Adipose tissue (tissue), 3 donors: ENCODE data around the gene PLEKHA8. TPM values are rescaled to one million over a fixed set of nuclear protein-coding genes. Genes with fewer than 3 reads are reported as not detected.
"Not testable (repeated sequence)": the region's sequence is repeated elsewhere in the genome, so short reads cannot be mapped to it uniquely, and the experiment has no call there.

Experiments used
- H3K27ac ChIP-seq: one replicate; pipeline ENCODE4 v1.5.1; 2013; ENCODE audit warnings: low read depth, low read length
- WGBS, 3 donors: extraction: QIAGEN DNeasy Blood & Tissue Kit; methylation state at CpG; one replicate each; pipeline ENCODE4 v1.1.7; 2013; 5-methylcytosine and 5-hydroxymethylcytosine counted together
- polyA plus RNA-seq, 3 donors: library from polyadenylated mRNA; stranded (reverse); fragments of 200-250 nt; gene quantifications; one replicate each; pipeline ENCODE4 v1.2.3, GENCODE V29; 2013
- donor health status: healthy with polysubstance abuse.
- donor health status: Bipolar disorder and iron deficiency.
- donor health status: healthy.

Gene PLEKHA8
- polyA plus RNA-seq, 3 donors, result 2.1 to 3.5 (median 3.0) TPM

- no peak overlapping the region for H3K27ac ChIP-seq
- WGBS, 3 donors, result 93 to 96% (median 96%) methylated on average over 3 of the region's 3 CpGs
These were observed 56.0 kb downstream of the PLEKHA8 start for GRCh38 chr7:30084212-30084611.

DNA sequence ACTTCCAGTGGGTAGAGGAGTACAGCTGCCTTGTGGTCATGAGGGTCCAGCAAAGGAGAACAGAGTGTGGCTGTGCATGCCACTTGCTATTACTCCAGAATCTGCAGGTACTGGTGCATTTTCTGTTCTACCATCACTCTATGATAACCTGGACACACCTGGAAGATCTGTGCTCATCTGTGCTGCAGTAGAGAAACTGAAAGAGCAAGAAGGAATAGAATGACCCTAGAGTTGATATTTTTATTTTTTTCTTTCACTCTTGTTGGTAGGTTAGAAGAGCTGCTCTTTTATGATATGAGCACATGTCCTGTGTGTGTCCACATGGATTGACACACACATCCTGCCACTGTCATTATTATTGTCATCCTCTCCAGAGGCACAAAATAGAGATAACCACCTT is 58.3 kb downstream of the PLEKHA8 start:
- no peak overlapping the region for H3K27ac ChIP-seq

DNA sequence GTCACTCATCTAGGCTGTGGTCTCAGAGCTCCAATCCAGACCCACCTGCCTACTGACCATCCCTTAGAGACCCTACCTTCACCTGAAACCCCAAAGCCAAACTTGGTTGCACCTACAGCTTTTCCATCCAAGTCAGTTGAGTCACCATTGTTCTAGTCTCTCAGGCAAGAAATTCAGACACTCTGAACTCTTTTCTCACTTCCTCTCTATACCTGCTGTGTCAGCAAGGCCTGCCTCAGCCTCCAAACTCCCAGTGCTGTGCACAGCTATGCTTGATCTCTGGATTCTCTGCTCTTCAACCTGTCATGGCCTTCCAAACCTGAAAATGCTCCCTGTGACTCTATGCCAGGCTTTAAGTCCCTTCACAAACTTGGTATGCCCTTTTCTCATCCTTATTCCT is 59.2 kb downstream of the PLEKHA8 start:
- no peak overlapping the region for H3K27ac ChIP-seq

GRCh38 chr7:30088362-30088761 is 60.1 kb downstream of the PLEKHA8 start:
- no peak overlapping the region for H3K27ac ChIP-seq

GRCh38 chr7:30090111-30090510 is 61.9 kb downstream of the PLEKHA8 start:
- WGBS, 3 donors, result 29 to 83% (median 33%) methylated on average over 3 of the region's 3 CpGs
- H3K27ac ChIP-seq, result no peak overlapping the region

DNA sequence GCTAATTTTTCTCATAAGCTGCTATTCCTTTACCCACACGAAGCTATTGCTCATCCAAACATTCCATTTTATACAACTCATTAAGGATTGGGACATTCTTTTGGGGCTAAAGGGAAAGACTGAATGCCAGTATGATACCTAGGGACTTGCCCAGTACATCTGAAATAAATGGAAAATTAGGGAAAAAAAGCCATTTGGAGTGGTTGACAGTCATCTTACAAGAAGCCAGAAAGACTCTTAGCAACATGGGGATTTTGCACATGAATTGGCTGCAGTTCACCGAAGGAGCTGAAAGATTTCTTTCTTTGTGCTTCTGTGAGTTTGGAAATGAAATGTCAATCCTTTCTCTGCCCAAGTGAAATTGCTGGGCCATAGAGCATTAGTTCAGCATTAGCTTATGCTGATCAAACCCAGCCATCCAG is 63.3 kb downstream of the PLEKHA8 start:
- no peak overlapping the region for H3K27ac ChIP-seq
- WGBS, 3 donors, result 62 to 73% (median 67%) methylated on average over 2 of the region's 2 CpGs

DNA sequence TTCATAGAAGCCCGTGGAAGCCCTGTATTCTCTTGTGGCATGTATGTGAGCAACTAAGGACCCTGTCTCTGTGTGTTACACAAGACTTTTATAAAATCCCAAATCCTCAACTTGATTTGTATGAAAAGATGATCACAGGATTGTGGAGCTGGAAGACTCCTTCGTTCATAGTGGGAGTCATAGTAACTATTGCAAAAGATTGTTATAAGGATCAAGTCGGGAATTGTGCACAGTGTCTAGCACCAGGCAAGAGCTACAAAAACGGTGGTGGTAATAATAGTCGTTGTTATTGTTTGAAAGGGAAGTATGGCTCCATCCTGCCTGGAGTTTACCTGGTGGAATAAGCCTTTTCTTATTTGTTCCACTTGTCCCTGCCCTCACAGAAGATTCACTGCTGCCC is 63.8 kb downstream of the PLEKHA8 start:
- WGBS, 3 donors, result 69 to 82% (median 77%) methylated on average over 5 of the region's 5 CpGs
- H3K27ac ChIP-seq, result no peak overlapping the region

DNA sequence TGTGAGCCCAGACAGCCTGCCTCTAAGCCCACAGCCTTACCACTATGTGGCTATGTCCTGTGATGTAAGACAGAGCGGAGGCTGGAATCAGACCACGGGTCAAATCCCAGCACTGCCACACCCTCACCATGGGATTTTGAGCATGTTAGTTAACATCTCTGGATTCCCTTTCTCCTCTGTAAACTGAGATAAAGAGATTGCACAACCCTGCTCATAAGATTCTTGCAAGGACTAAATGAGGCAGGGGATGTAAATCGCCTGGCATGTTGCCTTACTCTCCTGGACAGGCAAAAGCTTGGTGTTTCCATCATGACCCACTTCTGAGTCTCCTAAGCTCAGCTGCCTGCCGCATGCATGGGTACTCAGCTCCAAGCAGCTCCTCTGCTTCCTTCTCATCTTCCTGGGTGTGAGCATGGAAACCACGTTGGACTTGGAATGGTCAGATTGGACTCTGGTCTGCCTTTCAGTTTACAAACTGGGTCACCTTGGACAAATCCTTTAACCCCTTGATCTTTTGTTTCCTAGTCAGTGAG is 65.3 kb downstream of the PLEKHA8 start:
- H3K27ac ChIP-seq, result no peak overlapping the region
- 60 to 81% (median 62%) methylated on average over 5 of the region's 5 CpGs for WGBS, 3 donors

GRCh38 chr7:30098599-30098998 is 70.4 kb downstream of the PLEKHA8 start:
- not testable (repeated sequence) for H3K27ac ChIP-seq
- WGBS, 3 donors, result 94 to 97% (median 95%) methylated on average over 21 of the region's 21 CpGs

DNA sequence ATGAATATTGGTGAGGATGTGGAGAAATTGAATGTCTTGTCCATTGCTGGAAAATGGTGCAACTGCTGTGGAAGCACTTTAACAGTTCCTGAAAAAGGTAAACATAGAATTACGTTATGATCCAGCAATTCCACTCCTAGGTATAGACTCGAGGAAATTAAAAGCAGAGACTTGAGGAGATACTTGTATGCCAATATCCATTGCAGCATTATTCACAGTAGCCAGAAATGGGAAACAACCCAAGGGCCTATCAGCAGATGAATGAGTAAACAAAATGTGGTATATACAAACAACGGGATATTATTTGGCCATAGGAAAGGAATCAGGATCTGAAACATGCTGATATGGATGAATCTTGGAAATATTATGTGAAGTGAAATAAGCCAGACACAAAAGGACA is 74.1 kb downstream of the PLEKHA8 start:
- no peak overlapping the region for H3K27ac ChIP-seq
- 72 to 89% (median 87%) methylated on average over 3 of the region's 3 CpGs for WGBS, 3 donors

DNA sequence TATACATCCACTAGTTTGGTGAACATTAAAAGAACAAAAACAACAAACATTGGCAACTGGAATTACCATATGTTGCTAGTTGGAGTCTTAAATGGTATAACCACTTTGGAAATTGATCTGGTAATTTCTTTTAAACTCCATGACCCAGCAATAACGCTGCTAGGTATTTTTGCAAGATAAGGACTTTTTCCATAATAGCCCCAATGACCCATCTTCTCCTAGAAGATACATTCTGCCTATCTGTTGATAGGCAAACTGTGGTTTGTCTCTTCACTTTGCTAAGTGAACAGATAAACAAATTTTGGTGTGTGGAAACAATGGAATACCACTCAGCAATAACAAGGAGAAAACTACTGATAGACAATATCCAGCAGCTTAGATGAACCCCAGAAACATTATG is 75.9 kb downstream of the PLEKHA8 start:
- 85 to 89% (median 86%) methylated on average over 1 of the region's 1 CpG for WGBS, 3 donors
- no peak overlapping the region for H3K27ac ChIP-seq

- 91 to 99% (median 94%) methylated on average over 5 of the region's 5 CpGs for WGBS, 3 donors
- no peak overlapping the region for H3K27ac ChIP-seq
These were observed 84.0 kb downstream of the PLEKHA8 start for GRCh38 chr7:30112103-30112713.

GRCh38 chr7:30113144-30113543 is 84.9 kb downstream of the PLEKHA8 start:
- H3K27ac ChIP-seq, result no peak overlapping the region

DNA sequence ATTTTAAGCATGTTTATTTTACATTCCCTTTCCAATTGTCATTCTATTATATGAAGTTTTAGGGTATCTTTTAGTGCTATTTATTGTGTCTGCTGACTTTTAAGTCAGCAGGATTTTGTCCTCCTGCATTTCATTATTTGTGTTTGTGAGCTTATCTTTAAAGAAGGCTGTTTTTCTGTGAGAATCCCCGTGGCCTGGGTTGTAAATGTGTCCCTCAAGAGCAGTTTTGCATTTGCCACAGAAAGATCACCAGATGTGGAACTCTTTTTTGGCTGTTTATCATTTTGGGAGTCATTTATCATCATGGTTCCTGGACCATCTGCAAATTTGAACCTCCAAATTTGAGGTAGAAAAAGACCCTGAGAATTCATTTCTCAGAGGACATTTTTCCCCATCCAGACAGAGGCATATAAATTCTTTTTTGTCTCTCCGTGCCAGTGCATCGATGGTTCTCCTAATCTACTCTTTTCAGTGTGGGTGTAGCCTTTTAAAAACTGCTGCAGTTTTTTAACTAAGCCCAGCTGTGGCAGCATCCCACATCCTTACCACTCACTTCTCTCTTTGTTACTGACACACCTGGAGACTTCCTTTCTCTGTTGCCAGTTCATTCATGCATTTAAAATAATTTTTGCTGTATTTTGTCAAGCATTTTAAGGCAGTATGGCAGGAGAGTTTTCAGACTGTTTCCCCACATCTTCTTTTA is 86.5 kb downstream of the PLEKHA8 start:
- 57 to 64% (median 62%) methylated on average over 3 of the region's 3 CpGs for WGBS, 3 donors
- no peak overlapping the region for H3K27ac ChIP-seq

DNA sequence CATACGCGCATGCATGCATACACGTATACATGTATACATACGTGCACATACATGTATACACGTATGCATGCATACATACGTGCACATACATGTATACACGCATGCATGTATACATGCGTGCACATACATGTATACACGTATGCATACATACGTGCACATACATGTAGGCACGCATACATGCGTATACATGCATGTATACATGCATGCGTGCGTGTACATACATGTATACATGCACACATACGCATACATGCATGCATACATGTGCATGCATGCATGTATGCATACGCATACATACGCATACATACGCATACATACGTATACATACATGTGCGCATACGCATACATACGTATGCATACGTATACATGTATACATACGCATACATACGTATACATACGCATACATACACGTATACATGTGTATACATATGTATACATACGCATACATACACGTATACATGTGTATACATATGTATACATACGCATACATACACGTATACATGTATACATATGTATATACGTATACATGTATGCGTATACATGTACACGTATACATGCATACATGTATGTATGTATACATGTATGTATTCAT is 87.6 kb downstream of the PLEKHA8 start:
- no peak overlapping the region for H3K27ac ChIP-seq
- 87 to 90% (median 88%) methylated on average over 29 to 34 of the region's 34 CpGs for WGBS, 3 donors

GRCh38 chr7:30116771-30117170 is 88.6 kb downstream of the PLEKHA8 start:
- 60 to 75% (median 61%) methylated on average over 6 of the region's 6 CpGs for WGBS, 3 donors
- H3K27ac ChIP-seq, result no peak overlapping the region

DNA sequence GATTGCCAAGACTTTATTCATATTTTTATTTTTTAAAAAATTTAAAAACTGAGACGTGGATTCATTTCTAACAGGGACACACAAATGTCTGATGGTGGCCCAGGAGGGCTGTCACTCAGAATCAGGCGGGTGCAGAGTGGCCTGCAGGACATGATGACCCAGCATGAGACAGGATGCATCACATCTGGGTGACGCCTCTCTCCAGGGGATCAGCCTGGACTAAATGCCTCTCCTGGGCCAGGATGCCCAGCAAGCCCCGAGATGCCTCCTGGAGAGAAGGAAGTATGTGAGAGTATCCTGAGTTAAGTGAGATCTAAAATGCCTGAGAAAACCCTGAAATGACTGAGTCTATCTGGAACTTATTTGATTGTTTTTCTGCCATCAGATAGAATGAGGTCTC is 89.7 kb downstream of the PLEKHA8 start:
- WGBS, 3 donors, result 74 to 90% (median 80%) methylated on average over 4 of the region's 4 CpGs
- H3K27ac ChIP-seq, result no peak overlapping the region

- 80 to 85% (median 84%) methylated on average over 4 of the region's 4 CpGs for WGBS, 3 donors
- H3K27ac ChIP-seq, result no peak overlapping the region
These were observed 91.8 kb downstream of the PLEKHA8 start for GRCh38 chr7:30119890-30120577.
